Superior temporal gyrus (tissue), 1 donor: ENCODE measurements around the gene PAXX.

Source experiments
- DNase-seq: peaks from one replicate; pipeline ENCODE4 v3.0.0-alpha.2; 2016; ENCODE audit errors: extremely low spot score

The PAXX gene

GRCh38 chr9:136964833-136965422 is 27.3 kb upstream of the PAXX start:
- DNase-seq: no peak

DNA sequence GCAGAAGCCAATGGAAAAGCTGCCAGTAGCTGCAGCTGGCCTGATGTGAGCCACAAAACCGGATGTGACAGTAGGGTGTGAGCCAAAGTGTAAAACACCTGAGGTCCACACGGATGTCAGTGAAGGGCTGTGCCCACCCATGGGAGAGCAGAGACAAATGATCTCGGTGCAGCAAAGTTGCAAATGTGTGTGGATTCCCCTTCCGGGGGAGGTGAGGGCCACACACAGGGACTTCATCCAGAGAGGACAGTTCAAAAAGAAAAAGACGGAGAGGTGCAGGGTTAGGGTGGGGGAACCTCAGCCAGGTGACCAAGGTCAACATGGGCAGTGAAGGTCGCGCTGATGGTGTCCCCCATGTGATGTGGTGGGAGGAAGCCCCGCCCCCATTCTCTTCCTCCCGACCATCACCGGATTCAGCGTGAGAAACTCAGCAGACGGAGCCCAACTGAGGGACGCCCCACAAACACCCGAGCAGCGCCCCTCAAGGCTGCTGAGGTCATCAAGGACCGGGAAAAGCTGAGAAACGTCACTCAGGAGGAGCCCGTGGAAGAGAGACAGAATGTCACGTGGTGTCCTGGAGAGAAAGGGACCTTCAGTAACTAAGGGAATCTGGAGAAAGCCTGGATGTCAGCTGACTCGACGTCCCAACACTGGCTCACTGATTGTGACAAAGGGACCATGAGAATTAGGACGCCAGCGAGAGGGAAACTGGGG is 26.3 kb upstream of the PAXX start:
- peak; percentile 86 for DNase-seq

- DNase-seq: no peak
Observed at GRCh38 chr9:136968333-136969127, 23.7 kb upstream of the PAXX start.

- no peak for DNase-seq
Observed at GRCh38 chr9:136969150-136969549, 23.1 kb upstream of the PAXX start.

GRCh38 chr9:136969774-136970173 is 22.4 kb upstream of the PAXX start:
- no peak for DNase-seq

DNA sequence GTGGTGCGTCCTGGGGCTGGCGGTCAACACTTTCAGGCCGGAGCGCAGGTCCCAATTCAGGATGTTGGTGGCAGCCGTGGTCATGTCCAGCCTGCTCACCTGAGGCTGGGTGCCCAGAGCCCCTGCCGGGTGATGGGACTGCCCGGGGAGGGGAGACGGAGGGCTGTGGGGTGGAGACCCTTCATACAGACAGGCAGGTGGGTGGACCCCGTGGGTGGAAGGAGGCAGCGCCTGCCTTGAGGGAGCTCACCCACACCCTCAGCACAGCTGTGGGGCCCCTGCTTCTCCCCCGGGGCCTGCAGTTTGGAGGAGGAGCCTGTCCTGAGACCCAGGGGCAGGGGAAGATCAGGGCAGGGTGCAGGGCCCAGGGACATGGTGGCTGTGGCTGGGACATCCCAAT is 21.9 kb upstream of the PAXX start:
- DNase-seq: no peak

- no peak for DNase-seq
Observed at GRCh38 chr9:136971746-136972145, 20.5 kb upstream of the PAXX start.

GRCh38 chr9:136972335-136972734 is 19.9 kb upstream of the PAXX start:
- DNase-seq: no peak

DNA sequence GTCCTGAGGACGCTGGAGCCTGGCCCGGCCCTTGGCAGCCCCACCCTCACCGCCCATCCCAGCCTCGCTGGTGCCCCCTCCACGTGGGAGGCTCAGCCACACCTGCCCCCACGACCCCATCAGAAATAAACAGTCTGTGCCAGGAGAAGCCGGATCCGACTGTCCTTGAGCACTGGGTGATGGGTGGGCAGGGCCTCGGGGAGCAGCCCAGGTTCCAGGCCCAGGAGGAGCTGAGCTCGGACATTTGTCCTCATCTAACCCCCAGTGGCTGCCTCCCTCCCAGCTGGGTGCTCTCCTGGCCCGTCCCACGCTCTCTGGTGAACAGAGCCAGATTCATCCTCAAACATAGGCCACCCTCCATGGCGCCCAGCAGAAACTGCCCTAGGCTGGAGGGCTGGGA is 19.5 kb upstream of the PAXX start:
- DNase-seq: no peak

DNA sequence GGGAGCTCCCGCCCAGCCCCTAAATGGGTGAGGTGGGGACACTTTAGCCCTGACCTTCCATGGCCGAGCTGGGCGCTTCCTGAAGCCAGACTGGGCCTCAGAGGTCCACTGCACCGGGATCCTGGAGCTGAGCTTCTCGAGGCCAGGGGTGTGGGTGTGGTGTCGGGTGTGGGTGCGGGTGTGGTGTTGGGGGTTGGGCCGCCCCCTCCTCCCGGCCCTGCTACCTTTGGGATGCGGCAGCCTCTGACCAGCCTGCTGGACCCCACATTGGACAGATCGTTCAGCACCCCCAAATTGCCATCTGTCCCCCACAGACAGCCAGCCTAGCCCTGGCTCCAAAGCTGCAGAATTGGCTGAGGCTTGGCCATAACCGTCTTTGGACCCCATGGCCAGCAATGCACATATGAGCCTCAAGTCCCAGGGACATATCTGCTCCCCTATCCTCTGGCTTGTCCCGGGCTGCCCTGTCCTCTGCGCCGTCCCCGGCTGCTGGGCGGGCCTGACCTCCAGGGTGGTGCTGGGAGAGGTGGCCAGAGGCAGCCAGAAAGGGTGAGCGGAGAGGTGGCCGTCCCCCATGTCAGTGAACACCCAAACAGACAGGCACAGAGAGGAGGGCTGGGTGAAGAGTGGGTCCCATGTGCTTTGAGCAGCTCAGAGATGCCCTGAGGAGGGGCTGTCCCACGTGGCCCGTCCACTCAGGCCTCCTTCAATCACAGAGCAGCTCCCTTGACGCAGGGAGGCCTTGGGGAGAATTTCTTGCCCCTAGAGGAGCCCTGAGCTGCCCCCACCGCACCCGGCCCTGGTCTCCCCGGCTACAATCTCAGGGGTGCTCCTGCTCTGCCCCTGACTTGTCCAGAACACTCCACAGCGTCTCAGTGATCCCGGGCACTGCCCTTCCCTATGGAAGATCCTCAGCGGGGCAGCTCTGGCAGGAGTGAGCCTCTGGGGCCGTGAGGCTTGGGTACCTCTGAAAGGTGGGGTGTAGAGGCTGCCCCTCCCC is 18.3 kb upstream of the PAXX start:
- no peak for DNase-seq

- no peak for DNase-seq
Observed at GRCh38 chr9:136974817-136975535, 17.2 kb upstream of the PAXX start.

DNA sequence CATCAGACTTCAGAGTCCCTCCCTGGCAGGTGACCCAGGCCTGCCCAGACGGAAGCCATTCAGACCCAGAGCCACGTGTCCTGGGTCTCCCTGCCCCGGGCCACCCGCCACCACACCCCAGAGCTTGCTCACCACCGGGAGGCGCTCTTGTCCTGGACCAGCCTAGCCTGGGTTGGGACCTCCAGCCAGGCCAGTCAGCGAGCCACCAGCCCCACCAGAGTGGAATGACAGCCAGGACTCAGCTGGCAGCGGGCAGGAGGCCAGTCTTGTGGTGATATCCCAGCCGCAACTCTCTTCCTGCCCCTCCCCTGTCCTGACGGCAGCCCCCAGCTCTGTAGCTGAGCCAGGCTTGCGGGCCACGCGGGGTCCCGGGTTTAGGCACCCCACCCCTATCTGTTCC is 16.6 kb upstream of the PAXX start:
- DNase-seq: peak; percentile 82

- peak; percentile 97 for DNase-seq
Observed at GRCh38 chr9:136977223-136977622, 15.0 kb upstream of the PAXX start, which contains the start of gene PTGDS. Gene PTGDS (plus strand): TSS chr9:136977504. CDS start chr9:136977579, 75 bp downstream.

DNA sequence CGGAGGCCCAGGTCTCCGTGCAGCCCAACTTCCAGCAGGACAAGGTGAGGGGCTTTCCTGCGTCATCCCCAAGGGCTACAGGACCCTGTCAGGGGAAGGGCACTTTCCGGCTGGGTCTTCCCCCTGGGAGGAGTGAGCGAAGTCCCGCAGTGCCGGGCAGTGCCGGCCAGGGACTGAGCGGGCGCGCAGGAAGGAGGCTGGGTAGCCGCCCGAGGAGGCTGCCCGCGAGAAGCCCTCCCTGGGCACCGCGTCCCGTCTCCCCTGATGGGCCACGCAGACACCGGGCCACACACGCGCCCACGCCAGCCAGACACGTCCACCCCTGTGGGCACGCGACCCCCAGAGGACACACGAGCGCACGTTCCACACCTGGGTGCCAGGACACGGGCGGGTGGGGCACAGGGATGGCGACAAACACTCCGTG is 14.6 kb upstream of the PAXX start:
- DNase-seq: no peak

- DNase-seq: peak; percentile 82
Observed at GRCh38 chr9:136978073-136978864, 14.0 kb upstream of the PAXX start.

DNA sequence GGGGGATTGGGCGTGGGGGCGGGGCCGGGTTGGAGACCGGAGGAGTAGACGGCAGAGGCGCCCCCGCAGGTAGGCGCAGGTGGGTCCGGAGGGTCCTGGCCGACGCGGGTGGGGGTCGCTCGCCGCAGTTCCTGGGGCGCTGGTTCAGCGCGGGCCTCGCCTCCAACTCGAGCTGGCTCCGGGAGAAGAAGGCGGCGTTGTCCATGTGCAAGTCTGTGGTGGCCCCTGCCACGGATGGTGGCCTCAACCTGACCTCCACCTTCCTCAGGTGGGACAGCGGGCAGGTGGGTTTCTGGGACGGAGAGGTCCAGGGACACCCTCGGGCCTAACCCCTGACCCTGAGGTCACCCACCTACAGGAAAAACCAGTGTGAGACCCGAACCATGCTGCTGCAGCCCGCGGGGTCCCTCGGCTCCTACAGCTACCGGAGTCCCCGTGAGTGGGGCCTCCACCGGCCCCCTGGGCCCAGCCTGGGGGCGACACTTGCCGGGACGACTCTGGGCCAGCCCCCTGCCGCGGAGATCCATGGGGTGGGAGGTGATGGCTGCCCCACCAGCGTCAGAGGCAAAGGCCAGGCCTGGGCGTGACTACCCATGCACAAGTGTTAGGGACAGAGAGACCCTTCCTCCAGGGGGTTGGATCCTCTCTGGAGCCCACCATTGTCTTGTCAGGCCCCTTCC is 13.2 kb upstream of the PAXX start:
- no peak for DNase-seq

GRCh38 chr9:136979769-136980587 is 12.2 kb upstream of the PAXX start:
- DNase-seq: no peak

DNA sequence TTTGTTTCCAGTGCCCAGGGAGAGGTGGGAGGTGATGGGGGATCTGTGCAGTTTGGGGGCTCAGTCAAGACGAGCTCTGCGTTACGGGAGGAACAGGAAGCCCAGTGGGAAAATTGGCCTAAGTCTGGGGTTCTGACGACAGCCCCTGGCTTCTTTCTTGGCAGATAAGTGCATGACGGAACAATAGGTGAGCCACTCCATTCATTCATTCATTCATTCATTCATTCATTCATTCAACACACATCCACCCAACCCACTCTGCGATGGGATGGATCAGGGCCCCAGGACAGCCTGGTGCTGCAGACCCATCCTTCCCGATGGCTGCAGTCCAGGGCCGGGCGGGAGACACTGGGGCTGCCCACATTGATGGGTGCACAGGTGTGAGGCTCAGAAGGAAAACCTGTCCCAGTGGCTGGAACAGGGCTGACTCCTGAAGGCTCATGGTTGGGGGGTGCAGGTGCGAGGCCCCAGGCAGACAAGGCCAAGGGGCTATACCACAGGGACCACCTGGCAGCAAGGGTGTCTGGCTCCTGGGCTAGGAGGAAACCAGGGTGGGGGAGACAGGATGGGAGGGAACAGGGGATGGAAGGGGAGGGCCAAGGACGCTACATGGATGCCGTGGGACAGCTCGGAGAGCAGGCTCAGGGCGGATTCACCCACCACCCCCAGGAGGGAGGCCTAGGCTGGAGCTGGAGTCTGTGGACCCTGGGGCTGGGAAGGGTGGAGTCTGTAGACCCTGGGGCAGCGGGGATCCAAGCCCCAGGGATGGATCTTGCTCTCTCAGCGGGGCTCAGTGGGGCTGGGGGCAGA is 11.3 kb upstream of the PAXX start:
- no peak for DNase-seq
